ENCODE results near the gene COL6A1.

The COL6A1 gene

GRCh38 chr21:45981151-45982091, at the start of gene COL6A1:
COL6A1 (plus strand) TSS chr21:45981770; CDS start chr21:45981851, 81 bp downstream.
- DNase-seq, result peak; percentile 80

GRCh38 chr21:45932922-45933502, 48.6 kb upstream of the COL6A1 start:
- no peak for DNase-seq

- DNase-seq, result no peak
Measured at GRCh38 chr21:45934085-45934484, 47.5 kb upstream of the COL6A1 start.

GRCh38 chr21:45934554-45934953, 47.0 kb upstream of the COL6A1 start:
- DNase-seq, result peak; percentile 17

- DNase-seq, result no peak
Measured at GRCh38 chr21:45935628-45936027, 45.9 kb upstream of the COL6A1 start.

GRCh38 chr21:45937721-45938452, 43.7 kb upstream of the COL6A1 start:
- DNase-seq, result peak; percentile 89

- DNase-seq, result peak; percentile 63
Measured at GRCh38 chr21:45938453-45938755, 43.2 kb upstream of the COL6A1 start.

- DNase-seq, result no peak
Measured at GRCh38 chr21:45938811-45939520, 42.6 kb upstream of the COL6A1 start.

GRCh38 chr21:45939521-45940045, 42.0 kb upstream of the COL6A1 start:
- DNase-seq, result no peak

- DNase-seq, result no peak
Measured at GRCh38 chr21:45940091-45940490, 41.5 kb upstream of the COL6A1 start.

GRCh38 chr21:45940621-45941337, 40.8 kb upstream of the COL6A1 start:
- peak; percentile 17 for DNase-seq

GRCh38 chr21:45941338-45941710, 40.2 kb upstream of the COL6A1 start:
- DNase-seq, result no peak

- DNase-seq, result no peak
Measured at GRCh38 chr21:45941717-45942546, 39.6 kb upstream of the COL6A1 start.

- no peak for DNase-seq
Measured at GRCh38 chr21:45942755-45943629, 38.6 kb upstream of the COL6A1 start.

- DNase-seq, result no peak
Measured at GRCh38 chr21:45943630-45944540, 37.7 kb upstream of the COL6A1 start.

- no peak for DNase-seq
Measured at GRCh38 chr21:45944601-45945000, 37.0 kb upstream of the COL6A1 start.

- no peak for DNase-seq
Measured at GRCh38 chr21:45945066-45945867, 36.3 kb upstream of the COL6A1 start.

- DNase-seq, result no peak
Measured at GRCh38 chr21:45945868-45946210, 35.7 kb upstream of the COL6A1 start.
